Measurements from ENCODE around the gene MMP3. TPM values are rescaled to one million over a fixed set of nuclear protein-coding genes. Genes with fewer than 3 reads are reported as not detected.

The MMP3 gene
- total and polyA plus RNA-seq, 4 donors = not detected

- no peak for TF ChIP-seq TAF1 (conservative IDR thresholded peaks at IDR 0.05)
- no peak for TF ChIP-seq REST (IDR thresholded peaks at IDR 0.05)
- no peak for TF ChIP-seq RXRA (IDR thresholded peaks at IDR 0.05)
- no peak for TF ChIP-seq RAD21 (IDR thresholded peaks at IDR 0.05)
- TF ChIP-seq HNF4A (conservative IDR thresholded peaks at IDR 0.05) = no peak
- H3K4me3 ChIP-seq (ENCODE audit: low read depth in 1 of 3, low read length in 3 of 3) = no peak overlapping the region
- H3K4me1 ChIP-seq (ENCODE audit: control insufficient read depth in 4 of 4, insufficient read depth in 4 of 4, low read length in 3 of 4) = no peaks in the 10 kb centered on the region
- DNase-seq (ENCODE audit: low spot score) = no peak
- H3K9ac ChIP-seq (ENCODE audit: low read depth in 1 of 2, low read length in 2 of 2) = no peak overlapping the region
- 74% methylated on average over 6 of the region's 6 CpGs for WGBS
- H3K27ac ChIP-seq (ENCODE audit: low read depth in 1 of 2, low read length in 2 of 2) = no peak overlapping the region
- H3K9me3 ChIP-seq (ENCODE audit: control insufficient read depth in 4 of 4, low read length in 3 of 4) = no peaks in the 10 kb centered on the region
- no peaks in the 10 kb centered on the region for H3K36me3 ChIP-seq (ENCODE audit: control insufficient read depth in 4 of 4, insufficient read depth in 3 of 4, low read depth in 1 of 4, low read length in 3 of 4)
- no peaks in the 10 kb centered on the region for H3K27me3 ChIP-seq (ENCODE audit: control insufficient read depth in 4 of 4, insufficient read depth in 4 of 4, low read length in 3 of 4)
Measured at GRCh38 chr11:102793677-102794290, 49.6 kb downstream of the MMP3 start.

GRCh38 chr11:102792604-102793003, 50.8 kb downstream of the MMP3 start:
- H3K27ac ChIP-seq (ENCODE audit: low read depth in 1 of 2, low read length in 2 of 2) = no peak overlapping the region
- WGBS = 89% methylated on average over 5 of the region's 5 CpGs
- H3K9ac ChIP-seq (ENCODE audit: low read depth in 1 of 2, low read length in 2 of 2) = no peak overlapping the region
- H3K4me1 ChIP-seq (ENCODE audit: control insufficient read depth in 4 of 4, insufficient read depth in 4 of 4, low read length in 3 of 4) = no peaks in the 10 kb centered on the region
- no peak overlapping the region for H3K4me3 ChIP-seq (ENCODE audit: low read depth in 1 of 3, low read length in 3 of 3)
- H3K9me3 ChIP-seq (ENCODE audit: control insufficient read depth in 4 of 4, low read length in 3 of 4) = no peaks in the 10 kb centered on the region
- no peaks in the 10 kb centered on the region for H3K27me3 ChIP-seq (ENCODE audit: control insufficient read depth in 4 of 4, insufficient read depth in 4 of 4, low read length in 3 of 4)
- no peaks in the 10 kb centered on the region for H3K36me3 ChIP-seq (ENCODE audit: control insufficient read depth in 4 of 4, insufficient read depth in 3 of 4, low read depth in 1 of 4, low read length in 3 of 4)
- TF ChIP-seq FOXA1 (IDR thresholded peaks at IDR 0.05) = no peak
- TF ChIP-seq RXRA (IDR thresholded peaks at IDR 0.05) = no peak
- no peak for DNase-seq (ENCODE audit: low spot score)

GRCh38 chr11:102791271-102792036, 52.0 kb downstream of the MMP3 start:
- Histone ChIP-seq H3K27me3 (ENCODE audit: control insufficient read depth in 4 of 4, insufficient read depth in 4 of 4, low read length in 3 of 4) (no peaks in the 10 kb centered on the region), H3K4me1 (ENCODE audit: control insufficient read depth in 4 of 4, insufficient read depth in 4 of 4, low read length in 3 of 4) (no peaks in the 10 kb centered on the region), H3K4me3 (ENCODE audit: low read depth in 1 of 3, low read length in 3 of 3) (no peak overlapping the region), H3K9me3 (ENCODE audit: control insufficient read depth in 4 of 4, low read length in 3 of 4) (no peaks in the 10 kb centered on the region), H3K27ac (ENCODE audit: low read depth in 1 of 2, low read length in 2 of 2) (no peak overlapping the region), H3K9ac (ENCODE audit: low read depth in 1 of 2, low read length in 2 of 2) (no peak overlapping the region), H3K36me3 (ENCODE audit: control insufficient read depth in 4 of 4, insufficient read depth in 3 of 4, low read depth in 1 of 4, low read length in 3 of 4) (no peaks in the 10 kb centered on the region)
- 77% methylated on average over 4 of the region's 4 CpGs for WGBS
- TF ChIP-seq HNF4A (conservative IDR thresholded peaks at IDR 0.05) (no peak), FOXA1 (IDR thresholded peaks at IDR 0.05) (no peak), SP1 (IDR thresholded peaks at IDR 0.05) (no peak), ATF3 (IDR thresholded peaks at IDR 0.05) (no peak), TAF1 (conservative IDR thresholded peaks at IDR 0.05) (no peak), HNF4G (IDR thresholded peaks at IDR 0.05) (no peak), ZBTB33 (IDR thresholded peaks at IDR 0.05) (no peak), REST (IDR thresholded peaks at IDR 0.05) (no peak), MAX (IDR thresholded peaks at IDR 0.05) (no peak), FOXA2 (IDR thresholded peaks at IDR 0.05) (no peak), RAD21 (IDR thresholded peaks at IDR 0.05) (no peak), EGR1 (IDR thresholded peaks at IDR 0.05; ENCODE audit: low read depth in 2 of 2) (no peak), YY1 (IDR thresholded peaks at IDR 0.05) (no peak), NR2F2 (IDR thresholded peaks at IDR 0.05) (no peak), JUND (IDR thresholded peaks at IDR 0.05) (no peak)
- no peak for DNase-seq (ENCODE audit: low spot score)

All from liver (tissue), 9 donors.